Measurements from ENCODE around the gene DLX6. TPM values are rescaled to one million over a fixed set of nuclear protein-coding genes. Genes with fewer than 3 reads are reported as not detected.

The DLX6 gene
- total RNA-seq, 1 donor, result not detected

DNA sequence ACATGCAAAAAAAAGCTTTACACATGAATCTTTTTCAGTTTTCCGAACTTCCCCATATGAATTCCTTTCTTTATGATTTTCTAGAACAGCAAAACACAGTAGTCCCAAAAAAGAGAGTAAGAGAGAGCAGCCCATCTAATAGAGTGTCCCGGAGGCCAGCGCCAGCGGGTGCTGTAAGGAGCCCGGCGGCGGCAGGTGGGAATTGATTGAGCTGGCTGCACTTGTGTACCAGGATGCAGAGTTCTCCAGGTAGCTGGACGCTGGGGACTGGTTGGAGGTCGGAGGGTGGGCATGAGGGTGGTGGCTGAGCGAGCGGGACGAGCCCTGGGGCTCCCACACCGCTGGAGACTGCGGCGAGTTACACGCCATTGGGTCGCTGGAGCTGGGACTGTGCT lies 15.2 kb downstream of the DLX6 start:
- TF ChIP-seq, protein P1, sequence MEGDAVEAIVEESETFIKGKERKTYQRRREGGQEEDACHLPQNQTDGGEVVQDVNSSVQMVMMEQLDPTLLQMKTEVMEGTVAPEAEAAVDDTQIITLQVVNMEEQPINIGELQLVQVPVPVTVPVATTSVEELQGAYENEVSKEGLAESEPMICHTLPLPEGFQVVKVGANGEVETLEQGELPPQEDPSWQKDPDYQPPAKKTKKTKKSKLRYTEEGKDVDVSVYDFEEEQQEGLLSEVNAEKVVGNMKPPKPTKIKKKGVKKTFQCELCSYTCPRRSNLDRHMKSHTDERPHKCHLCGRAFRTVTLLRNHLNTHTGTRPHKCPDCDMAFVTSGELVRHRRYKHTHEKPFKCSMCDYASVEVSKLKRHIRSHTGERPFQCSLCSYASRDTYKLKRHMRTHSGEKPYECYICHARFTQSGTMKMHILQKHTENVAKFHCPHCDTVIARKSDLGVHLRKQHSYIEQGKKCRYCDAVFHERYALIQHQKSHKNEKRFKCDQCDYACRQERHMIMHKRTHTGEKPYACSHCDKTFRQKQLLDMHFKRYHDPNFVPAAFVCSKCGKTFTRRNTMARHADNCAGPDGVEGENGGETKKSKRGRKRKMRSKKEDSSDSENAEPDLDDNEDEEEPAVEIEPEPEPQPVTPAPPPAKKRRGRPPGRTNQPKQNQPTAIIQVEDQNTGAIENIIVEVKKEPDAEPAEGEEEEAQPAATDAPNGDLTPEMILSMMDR (IDR thresholded peaks at IDR 0.05; ENCODE audit: insufficient read depth, low read length), result no peak
- DNase-seq (ENCODE audit: low read depth), result no peak
- no peak overlapping the region for H3K4me3 ChIP-seq (ENCODE audit: low read depth, low read length)

DNA sequence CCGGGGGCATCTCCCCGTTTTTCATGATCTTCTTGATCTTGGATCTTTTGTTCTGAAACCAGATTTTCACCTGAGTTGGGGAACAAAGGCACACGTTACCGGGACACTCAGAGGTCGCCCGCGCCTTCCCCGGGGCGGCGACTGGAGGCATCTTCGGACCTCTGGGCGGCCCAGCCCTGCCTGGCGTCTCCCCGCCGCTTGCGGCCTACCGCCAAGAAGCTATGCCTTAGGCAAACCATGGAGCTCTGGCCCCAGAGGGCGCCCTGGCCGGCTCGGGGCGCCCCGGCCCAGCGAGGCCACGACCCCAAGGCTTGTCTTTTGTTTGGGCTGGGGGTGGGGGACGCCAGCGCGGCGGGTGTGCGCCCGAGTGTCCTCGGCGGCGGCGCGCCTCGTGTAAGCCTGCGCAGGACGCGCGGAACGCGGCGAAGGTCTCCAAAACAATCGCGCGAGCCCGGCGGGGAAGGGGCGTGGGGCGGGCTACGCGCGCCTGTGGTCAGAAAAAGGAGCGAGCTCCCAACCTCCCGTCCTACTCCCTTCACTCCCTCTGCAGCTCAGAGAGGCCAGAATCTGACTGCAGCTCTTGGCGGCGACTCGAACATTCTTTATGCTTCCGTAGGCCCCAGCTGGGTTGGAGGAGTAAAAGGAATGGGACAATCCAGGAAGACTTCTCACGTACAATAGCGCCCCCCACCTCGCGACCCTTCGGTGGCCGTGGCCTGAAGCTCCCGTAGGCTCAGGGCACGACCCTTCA lies 15.8 kb downstream of the DLX6 start:
- H3K4me3 ChIP-seq (ENCODE audit: low read depth, low read length), result no peak overlapping the region
- no peak for DNase-seq (ENCODE audit: low read depth)
- TF ChIP-seq, protein P1 (IDR thresholded peaks at IDR 0.05; ENCODE audit: insufficient read depth, low read length), result no peak

DNA sequence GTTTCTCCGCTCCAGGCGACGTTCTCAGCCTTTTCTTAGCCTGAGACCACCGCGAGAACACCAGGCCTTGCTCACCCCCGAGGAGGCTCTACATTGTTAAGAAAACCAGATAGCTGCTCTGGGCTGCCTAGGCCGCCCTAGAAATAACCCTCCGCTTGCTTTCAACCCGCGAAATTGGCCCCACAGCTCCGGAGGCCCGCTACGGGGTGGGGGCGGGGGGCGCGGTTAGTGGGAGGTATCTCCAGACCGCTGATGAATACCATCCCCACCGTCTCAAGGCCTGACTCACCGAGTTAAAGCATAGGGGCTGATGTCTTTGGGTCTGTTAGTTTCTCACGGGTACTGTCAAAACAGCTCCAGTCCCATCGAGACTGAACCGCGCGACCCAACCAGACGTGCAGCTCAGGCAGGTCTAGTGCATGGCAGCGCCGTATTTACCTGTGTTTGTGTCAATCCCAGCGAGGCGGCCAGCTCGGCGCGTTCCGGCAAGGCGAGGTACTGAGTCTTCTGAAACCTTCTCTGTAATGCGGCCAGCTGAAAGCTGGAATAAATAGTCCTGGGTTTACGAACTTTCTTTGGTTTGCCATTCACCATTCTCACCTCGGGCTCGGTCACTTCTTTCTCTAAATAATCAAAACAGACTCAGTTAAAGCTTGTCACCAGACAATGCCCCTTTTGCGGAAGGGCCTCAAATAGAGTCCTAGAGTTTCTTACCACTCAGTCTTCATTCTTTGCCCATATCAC lies 16.6 kb downstream of the DLX6 start:
- H3K4me3 ChIP-seq (ENCODE audit: low read depth, low read length), result no peak overlapping the region
- no peak for DNase-seq (ENCODE audit: low read depth)
- TF ChIP-seq, protein P1 (IDR thresholded peaks at IDR 0.05; ENCODE audit: insufficient read depth, low read length), result no peak

DNA sequence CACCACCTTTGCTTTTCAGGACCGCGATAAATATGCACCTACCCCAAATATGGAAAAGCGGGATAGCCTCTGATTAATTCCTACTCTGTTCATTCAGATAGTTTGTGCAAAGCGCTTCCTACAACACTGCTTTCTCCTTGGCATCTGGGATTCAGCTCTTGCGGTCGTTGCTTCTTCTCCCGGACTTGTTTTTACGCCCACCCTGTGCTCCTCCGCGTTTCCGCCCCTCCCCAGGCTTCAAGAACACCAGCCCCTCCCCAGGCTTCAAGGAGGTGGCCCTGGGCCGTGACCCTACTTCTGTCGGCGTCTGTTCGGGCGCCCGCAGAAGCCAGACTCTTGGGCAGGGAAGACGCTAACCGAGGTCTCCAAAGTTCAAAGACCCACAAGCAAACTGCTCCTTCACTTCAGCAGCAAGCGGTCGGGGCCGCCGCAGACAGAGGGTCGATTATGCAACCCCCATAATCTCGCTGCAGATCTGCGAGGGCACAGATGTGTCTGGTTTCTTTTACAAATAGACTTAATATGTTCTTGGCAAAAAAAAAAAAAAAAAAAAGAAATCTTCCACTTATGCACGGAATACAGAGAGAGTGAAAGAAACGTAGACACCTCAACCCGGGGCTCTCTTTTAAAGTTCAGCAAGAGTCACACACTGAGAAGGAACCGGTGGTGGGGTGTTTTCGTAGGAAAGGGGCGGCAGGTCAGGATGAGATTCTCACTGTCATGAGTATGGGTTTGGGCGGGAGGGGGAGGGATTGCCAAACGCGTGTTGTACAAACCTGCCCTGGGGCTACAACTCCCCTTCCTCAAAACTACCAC lies 17.3 kb downstream of the DLX6 start:
- no peak overlapping the region for H3K4me3 ChIP-seq (ENCODE audit: low read depth, low read length)
- DNase-seq (ENCODE audit: low read depth), result no peak
- TF ChIP-seq, protein P1 (IDR thresholded peaks at IDR 0.05; ENCODE audit: insufficient read depth, low read length), result no peak

DNA sequence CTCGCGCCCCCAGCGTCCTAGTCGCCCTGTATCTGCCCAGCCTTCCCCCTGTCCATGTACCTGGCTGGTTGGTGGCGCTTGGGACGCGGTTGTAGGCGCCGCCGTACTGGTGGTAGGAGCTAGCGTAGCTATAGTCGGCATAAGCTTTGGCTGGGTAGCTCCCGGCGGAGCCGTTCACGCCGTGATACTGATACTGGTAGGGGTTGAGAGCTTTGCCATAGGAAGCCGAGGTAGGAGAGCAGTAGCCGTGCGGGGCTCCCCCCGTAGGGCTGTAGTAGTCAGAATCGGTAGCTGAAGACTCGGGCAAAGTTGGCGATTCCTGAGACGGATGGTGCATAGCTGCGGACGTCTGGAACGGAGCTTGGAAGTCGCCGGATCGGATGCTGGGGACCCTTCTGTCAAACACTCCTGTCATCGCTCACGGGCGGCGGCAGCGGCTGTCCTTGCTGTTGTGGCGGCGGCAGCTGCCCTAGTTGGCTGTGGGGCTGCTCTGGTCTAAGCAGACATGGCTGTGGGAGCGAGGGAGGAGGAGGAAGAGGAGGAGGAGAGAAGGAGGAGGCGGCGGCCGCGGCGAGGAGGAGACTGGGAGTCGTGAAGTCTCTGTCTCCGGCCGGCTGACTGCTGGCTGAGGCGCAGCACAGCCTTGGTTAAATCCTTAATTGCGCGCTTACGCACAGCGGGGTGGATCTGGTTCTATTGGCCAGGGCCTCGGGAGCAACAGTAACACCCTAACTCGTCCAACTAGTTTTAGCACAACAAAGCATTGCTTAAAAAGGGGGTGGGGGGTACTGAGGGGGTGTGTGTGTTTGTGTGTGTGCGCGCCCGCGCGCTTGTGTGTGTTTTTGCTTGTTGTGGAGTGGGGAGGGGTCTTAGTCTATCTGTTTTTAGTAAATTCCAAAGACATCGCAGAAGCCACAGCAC lies 19.1 kb downstream of the DLX6 start, which contains the start of gene DLX5:
Gene DLX5 (minus strand): TSS at position 623 of the 921 bp plus-strand sequence. CDS start 208 bp downstream, at position 415.
- TF ChIP-seq, protein P1 (IDR thresholded peaks at IDR 0.05; ENCODE audit: insufficient read depth, low read length), result no peak
- peak; percentile 24 for DNase-seq (ENCODE audit: low read depth)
- H3K4me3 ChIP-seq (ENCODE audit: low read depth, low read length), result peak within 1 kb of the TSS; percentile 42

DNA sequence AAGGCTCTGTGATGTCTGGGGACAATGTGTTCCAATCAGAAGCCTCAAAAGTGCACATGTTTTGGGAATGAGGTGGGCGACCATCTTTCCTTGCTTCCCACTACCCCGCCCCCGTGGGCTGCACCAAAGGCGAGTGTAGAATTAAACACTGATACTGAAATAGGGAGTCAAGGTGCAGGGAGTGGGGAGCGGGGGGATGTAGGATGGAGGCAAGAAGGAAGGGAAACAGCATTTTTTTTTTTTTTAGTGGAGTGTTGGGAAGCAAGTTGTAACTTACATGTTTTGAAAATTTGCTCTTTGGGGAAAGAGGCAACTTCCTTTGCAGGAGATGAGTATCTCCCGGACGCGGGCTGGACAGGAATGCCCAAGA lies 19.8 kb downstream of the DLX6 start:
- TF ChIP-seq, protein P1 (IDR thresholded peaks at IDR 0.05; ENCODE audit: insufficient read depth, low read length), result no peak
- H3K4me3 ChIP-seq (ENCODE audit: low read depth, low read length), result no peak overlapping the region
- no peak for DNase-seq (ENCODE audit: low read depth)
